Measurements from ENCODE around the gene NDUFB6. TPM values are rescaled to one million over a fixed set of nuclear protein-coding genes. Genes with fewer than 3 reads are reported as not detected.
"Not testable (repeated sequence)": the region's sequence is repeated elsewhere in the genome, so short reads cannot be mapped to it uniquely, and the experiment has no call there.

NDUFB6 gene
- total RNA-seq, 2 donors from 2014 or later, result 20.9 to 24.1 TPM

- ATAC-seq (ENCODE audit: insufficient number of reproducible peaks, low FRiP score, low read depth), result no peak
- H3K4me1 ChIP-seq (ENCODE audit: control insufficient read depth in 1 of 2, low read depth in 2 of 2), result peaks cover 24 to 32% of the 10 kb centered on the region in 2 donors
- TF ChIP-seq, protein P1, sequence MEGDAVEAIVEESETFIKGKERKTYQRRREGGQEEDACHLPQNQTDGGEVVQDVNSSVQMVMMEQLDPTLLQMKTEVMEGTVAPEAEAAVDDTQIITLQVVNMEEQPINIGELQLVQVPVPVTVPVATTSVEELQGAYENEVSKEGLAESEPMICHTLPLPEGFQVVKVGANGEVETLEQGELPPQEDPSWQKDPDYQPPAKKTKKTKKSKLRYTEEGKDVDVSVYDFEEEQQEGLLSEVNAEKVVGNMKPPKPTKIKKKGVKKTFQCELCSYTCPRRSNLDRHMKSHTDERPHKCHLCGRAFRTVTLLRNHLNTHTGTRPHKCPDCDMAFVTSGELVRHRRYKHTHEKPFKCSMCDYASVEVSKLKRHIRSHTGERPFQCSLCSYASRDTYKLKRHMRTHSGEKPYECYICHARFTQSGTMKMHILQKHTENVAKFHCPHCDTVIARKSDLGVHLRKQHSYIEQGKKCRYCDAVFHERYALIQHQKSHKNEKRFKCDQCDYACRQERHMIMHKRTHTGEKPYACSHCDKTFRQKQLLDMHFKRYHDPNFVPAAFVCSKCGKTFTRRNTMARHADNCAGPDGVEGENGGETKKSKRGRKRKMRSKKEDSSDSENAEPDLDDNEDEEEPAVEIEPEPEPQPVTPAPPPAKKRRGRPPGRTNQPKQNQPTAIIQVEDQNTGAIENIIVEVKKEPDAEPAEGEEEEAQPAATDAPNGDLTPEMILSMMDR (IDR thresholded peaks at IDR 0.05), result no peak
- no peaks in the 10 kb centered on the region for H3K27me3 ChIP-seq (replicated peaks; ENCODE audit: insufficient read depth)
- no peak for DNase-seq (ENCODE audit: low spot score)
- H3K4me3 ChIP-seq, result peak overlapping the region; percentile 85
- no peaks in the 10 kb centered on the region for H3K36me3 ChIP-seq
- H3K27ac ChIP-seq, result peak overlapping the region; percentile 73 to 78
- no peaks in the 10 kb centered on the region for H3K9me3 ChIP-seq
These were observed 46.3 kb downstream of the NDUFB6 start for GRCh38 chr9:32526707-32527048.

DNA sequence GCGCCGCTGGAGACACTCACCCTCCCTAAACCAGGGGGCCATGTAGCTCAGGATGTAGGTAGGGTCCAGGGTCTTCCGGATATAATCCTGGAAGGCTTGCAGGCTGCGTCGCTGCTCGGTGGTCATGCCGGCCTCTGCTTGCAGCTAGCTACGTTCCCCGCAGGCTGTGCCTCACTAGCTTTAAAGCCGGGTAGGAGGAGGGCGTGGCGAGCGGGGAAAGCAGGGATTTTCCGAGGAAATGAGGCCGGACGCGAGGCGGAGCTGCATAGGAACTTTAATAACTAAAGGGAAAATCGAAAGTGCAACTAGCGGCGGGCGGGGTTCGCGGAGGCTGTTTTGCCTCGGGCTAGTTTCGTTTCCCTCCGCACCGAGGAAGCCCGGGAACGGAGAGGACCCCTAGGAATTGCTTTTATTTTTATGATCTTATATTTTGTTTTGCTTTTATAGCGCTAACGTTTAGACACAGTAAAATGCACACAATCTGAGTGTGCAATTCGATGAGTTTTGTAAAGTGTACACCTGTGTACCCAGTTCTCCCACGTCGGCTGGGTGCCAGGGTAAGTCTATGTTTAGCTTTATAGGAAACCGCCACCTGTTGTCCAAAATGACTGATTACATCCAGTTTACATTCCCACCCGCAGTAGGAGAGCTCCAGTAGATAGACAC, 46.8 kb downstream of the NDUFB6 start, which contains the start of gene RIGI:
RIGI (minus strand) TSS at position 156 of the 666 bp plus-strand sequence; CDS start at position 126, 30 bp downstream.
- H3K4me1 ChIP-seq (ENCODE audit: control insufficient read depth in 1 of 2, low read depth in 2 of 2), result peaks cover 24 to 32% of the 10 kb centered on the region in 2 donors
- TF ChIP-seq, protein P1 (IDR thresholded peaks at IDR 0.05), result peak; percentile 34
- peak; percentile 69 for ATAC-seq (ENCODE audit: insufficient number of reproducible peaks, low FRiP score, low read depth)
- H3K27ac ChIP-seq, result peak within 1 kb of the TSS; percentile 73 to 78
- peak; percentile 80 for DNase-seq (ENCODE audit: low spot score)
- no peaks in the 10 kb centered on the region for H3K36me3 ChIP-seq
- H3K4me3 ChIP-seq, result peak within 1 kb of the TSS; percentile 85
- H3K9me3 ChIP-seq, result no peaks in the 10 kb centered on the region
- H3K27me3 ChIP-seq (replicated peaks; ENCODE audit: insufficient read depth), result no peaks in the 10 kb centered on the region

GRCh38 chr9:32525709-32526030, 47.3 kb downstream of the NDUFB6 start:
- peak overlapping the region; percentile 73 to 78 for H3K27ac ChIP-seq
- H3K4me1 ChIP-seq (ENCODE audit: control insufficient read depth in 1 of 2, low read depth in 2 of 2), result peaks cover 24 to 32% of the 10 kb centered on the region in 2 donors
- no peaks in the 10 kb centered on the region for H3K36me3 ChIP-seq
- no peak for ATAC-seq (ENCODE audit: insufficient number of reproducible peaks, low FRiP score, low read depth)
- H3K27me3 ChIP-seq (replicated peaks; ENCODE audit: insufficient read depth), result no peaks in the 10 kb centered on the region
- no peaks in the 10 kb centered on the region for H3K9me3 ChIP-seq
- peak overlapping the region; percentile 85 for H3K4me3 ChIP-seq
- TF ChIP-seq, protein P1 (IDR thresholded peaks at IDR 0.05), result no peak
- DNase-seq (ENCODE audit: low spot score), result no peak

DNA sequence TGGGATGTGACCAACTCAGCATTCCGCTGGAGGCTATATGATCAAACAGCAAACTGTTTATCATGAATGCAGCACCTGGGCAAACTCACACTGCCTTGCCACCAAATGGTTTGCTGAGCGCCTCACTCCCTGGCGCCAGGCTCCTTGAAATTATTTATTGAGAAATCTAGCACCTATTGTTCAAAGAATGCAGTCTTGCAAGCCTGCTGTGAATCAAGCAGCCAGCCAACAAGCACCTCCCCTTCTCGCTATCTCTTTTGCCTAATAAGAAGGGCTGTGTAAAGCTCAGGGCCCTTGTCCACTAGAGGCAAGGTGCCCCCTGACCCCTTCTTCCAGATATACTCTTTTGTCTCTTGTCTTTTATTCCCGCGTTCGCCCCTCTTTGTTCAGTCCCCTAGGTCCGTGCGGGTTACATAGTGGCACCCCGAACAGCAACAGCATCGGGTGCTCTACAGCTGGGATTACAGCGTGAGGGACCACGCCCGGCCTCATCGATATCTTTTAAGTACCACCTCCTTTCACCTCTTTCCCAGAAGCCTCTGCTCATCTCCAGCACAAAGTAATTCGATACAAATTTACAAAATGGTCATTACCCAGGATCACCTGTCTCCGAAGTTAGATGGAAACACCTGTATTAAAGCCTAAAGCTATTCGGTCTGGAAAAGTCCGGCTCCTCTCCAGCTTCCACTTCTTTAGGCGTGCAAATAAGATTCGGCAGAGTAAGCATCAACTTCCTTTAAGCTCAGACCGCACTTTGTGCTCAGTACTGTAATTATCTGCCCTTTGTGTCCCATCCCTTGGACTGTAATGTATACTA, 47.9 kb downstream of the NDUFB6 start:
- DNase-seq (ENCODE audit: low spot score), result no peak
- H3K4me3 ChIP-seq, result peak overlapping the region; percentile 85
- peak overlapping the region in 1 of 2 donors; percentile 73 for H3K27ac ChIP-seq
- no peaks in the 10 kb centered on the region for H3K9me3 ChIP-seq
- no peaks in the 10 kb centered on the region for H3K36me3 ChIP-seq
- TF ChIP-seq, protein P1 (IDR thresholded peaks at IDR 0.05), result no peak
- H3K4me1 ChIP-seq (ENCODE audit: control insufficient read depth in 1 of 2, low read depth in 2 of 2), result peaks cover 24 to 32% of the 10 kb centered on the region in 2 donors
- H3K27me3 ChIP-seq (replicated peaks; ENCODE audit: insufficient read depth), result no peaks in the 10 kb centered on the region
- no peak for ATAC-seq (ENCODE audit: insufficient number of reproducible peaks, low FRiP score, low read depth)

DNA sequence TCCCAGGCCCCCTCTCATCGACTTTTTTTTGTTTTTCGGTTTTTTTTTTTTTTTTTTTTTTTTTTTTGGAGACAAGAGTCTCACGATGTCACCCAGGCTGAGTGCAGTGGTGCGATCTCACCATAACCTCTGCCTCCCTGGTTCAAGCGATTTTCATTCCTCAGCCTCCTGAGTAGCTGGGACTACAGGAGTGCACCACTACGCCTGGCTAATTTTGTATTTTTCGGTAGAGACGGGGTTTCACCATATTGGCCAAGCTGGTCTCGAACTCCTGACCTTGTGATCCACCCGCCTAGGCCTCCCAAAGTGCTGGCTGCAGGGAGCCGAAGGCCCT, 48.4 kb downstream of the NDUFB6 start:
- not testable (repeated sequence) for H3K9me3 ChIP-seq; H3K27me3 ChIP-seq (replicated peaks; ENCODE audit: insufficient read depth); H3K36me3 ChIP-seq; ATAC-seq (ENCODE audit: insufficient number of reproducible peaks, low FRiP score, low read depth); DNase-seq (ENCODE audit: low spot score); H3K27ac ChIP-seq
- Histone ChIP-seq H3K4me1 (ENCODE audit: control insufficient read depth in 1 of 2, low read depth in 2 of 2) (peaks cover 24 to 32% of the 10 kb centered on the region in 2 donors), H3K4me3 (peak overlapping the region; percentile 85)

Measured in thoracic aorta (tissue), 2 donors.